DMS79 treated with DMSO at 0.1 percent for 48 hours (cell line): ENCODE data around the gene ZNF407.
A peak's percentile ranks its signal among the peaks of the same experiment; 100 is the strongest.

Source experiments
- DNase-seq: peaks from one replicate; lab custom pipeline; 2025; lab: John Stamatoyannopoulos, UW

ZNF407 gene

DNA sequence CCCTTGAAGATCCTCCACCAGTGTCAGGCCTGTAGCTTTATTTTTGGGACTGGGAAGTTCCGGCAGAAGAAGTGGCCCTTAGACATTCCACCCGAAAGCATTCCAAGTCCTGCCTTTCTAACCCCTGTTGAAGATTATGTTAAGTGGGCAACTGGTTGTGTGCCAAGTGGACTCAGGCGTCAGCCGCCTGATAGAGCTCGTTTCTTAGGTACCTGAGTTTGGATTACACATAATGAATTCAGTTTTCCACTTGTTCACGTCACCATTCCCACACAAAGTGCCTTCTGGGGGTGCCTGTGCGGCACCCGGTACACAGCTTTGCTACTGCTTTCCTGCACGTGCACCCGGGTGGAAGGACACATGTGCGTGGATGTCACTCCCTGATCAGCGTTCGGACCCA is 454.8 kb downstream of the ZNF407 start:
- peak; percentile 79 for DNase-seq

DNA sequence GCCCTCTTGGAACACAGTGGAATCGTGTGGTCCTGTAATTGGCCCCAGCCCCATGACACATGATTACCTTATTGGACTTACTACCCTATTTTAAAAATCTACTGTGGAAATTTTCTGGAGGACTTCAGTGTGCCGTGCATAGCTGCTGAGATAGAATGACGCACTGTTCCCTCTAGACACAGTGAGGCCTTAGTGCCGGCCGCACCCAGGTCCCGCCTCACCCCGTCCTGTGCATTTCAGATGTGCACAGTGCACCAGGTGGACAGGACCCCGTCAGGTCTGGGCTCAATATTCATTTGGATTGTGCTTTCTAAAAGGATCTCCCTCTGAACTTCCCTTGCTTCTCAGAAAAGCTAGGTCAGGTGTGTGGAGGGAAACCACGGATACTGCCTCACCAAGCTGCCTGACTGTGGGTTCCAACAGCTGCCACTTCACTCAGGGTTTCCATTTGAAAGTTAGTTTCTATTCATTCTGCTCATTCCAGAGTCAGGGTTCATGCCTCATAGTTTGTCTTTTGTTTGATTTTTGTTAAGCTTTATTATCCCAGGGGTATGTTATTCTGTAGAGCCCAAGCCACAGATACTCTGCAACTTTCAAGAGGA is 455.5 kb downstream of the ZNF407 start:
- no peak for DNase-seq

- DNase-seq = no peak
Observed at GRCh38 chr18:75054046-75054445, 456.4 kb downstream of the ZNF407 start.

- DNase-seq = no peak
Observed at GRCh38 chr18:75054611-75055010, 456.9 kb downstream of the ZNF407 start.

DNA sequence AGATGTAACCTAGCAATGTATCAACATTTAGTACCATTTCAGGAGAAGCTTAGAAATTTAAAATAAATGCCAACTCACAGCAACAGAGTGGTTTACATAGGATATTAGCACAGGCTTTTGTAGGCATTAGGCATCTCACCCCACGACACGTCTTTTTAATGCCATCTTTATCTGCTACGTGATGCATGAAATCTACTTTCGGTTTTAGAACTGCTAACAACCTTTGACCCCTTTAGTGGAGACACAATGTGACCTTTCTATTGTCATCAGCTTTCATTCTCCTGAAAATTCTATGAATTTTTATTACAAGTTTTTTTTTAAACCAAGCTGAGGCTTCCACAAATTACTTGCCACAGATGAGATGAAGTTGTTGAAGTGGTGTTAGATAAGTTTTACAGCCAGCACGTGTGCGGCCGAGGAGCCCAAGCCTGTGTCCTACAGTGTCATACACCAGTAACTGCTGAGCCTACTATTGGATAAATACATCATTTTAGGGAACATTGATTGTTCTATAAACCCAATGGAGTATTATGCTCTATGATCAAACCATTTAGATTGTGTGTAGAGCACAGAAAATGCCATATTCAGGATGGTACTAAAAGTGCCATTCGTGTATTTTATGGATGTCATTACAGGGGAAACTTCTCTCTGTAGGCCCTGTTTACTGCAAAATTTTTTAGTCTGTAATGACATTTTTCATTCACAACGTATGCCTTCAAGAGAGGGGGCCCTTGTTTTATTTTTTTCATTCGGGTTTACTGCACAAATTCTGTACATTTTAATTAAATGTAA is 459.7 kb downstream of the ZNF407 start:
- no peak for DNase-seq

- DNase-seq = no peak
Observed at GRCh38 chr18:75060185-75060584, 462.5 kb downstream of the ZNF407 start.

DNA sequence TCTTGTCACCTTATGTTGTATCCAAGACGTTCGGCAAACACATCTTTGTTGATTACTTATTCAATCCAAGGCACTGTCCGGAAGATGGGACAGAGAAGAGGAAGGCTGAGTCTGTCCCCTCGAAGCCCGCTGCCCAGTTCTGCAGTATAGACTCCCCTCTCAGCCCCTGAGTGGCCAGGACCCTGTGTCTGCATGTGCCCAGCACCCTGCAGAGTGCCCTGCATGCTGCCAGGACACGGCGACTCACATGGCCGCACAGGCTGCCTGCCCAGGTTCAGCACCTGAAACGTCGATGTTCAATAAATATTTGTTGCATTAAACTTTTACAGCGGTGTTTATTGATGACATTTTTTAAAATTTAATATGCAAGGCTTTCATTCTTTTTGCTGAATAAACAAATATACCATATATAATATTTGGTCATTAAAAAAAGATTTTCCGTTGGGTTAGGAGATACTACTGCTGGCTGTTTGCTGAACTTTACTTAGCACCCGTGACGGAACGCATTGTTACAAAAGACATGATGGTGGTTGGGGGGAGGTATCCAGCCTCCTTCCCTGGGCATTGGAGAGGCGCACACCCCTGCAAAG is 464.7 kb downstream of the ZNF407 start:
- DNase-seq = no peak

GRCh38 chr18:75063196-75063595 is 465.5 kb downstream of the ZNF407 start:
- no peak for DNase-seq

GRCh38 chr18:75063615-75064512 is 466.2 kb downstream of the ZNF407 start:
- DNase-seq = no peak

- no peak for DNase-seq
Observed at GRCh38 chr18:75064513-75064905, 466.8 kb downstream of the ZNF407 start.

GRCh38 chr18:75065251-75066000 is 467.8 kb downstream of the ZNF407 start:
- DNase-seq = peak; percentile 84

- DNase-seq = no peak
Observed at GRCh38 chr18:75066021-75066880, 468.6 kb downstream of the ZNF407 start.

DNA sequence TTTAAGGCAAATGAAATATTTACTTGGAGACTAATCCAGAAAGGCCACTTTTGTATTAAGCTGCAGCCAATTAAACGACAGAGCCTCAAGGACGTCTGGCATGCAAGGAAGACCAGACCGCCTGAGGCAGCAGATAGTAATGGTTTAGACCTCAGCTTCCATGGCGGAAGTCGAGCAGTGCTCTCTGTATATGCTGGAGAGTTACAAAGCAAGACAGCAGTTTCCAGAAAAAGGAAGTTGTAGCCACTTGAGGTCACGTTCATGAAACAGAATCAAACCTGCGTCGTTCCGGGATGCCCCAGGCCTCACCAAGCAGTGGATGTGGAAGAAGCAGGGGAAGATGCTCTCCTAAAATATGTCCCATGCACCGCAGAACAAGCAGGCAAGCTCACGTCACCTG is 469.3 kb downstream of the ZNF407 start:
- DNase-seq = no peak

DNA sequence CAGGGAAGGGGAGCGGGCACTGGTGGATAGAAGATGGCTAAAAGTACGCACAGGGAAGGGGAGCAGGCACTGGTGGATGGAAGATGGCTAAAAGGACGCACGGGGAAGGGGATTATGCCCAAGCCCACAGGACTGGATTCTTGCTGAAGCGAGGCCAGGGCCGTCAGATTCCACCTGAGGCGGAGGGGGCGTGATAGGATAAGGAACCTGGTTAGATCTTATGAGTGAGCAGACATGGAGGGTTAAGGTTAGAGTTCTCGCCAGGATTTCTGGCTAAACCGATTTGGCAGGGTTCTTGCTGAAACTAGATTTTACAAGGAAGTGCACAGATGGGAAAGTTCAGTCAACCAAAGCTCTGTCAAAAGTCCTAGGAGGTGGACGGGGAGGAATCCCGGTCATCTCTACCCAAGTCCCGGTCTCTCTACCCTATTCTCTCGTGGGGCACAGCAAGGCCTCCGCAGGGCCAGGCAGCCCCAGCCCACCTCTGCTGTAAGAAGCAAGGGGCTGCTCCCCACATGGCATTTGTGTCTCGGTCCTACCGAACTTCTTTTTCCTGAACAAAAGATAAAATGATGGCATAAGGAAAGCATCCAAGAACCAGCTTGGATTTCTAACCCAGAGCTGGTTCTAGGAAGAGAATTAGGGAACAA is 470.5 kb downstream of the ZNF407 start:
- DNase-seq = no peak

DNA sequence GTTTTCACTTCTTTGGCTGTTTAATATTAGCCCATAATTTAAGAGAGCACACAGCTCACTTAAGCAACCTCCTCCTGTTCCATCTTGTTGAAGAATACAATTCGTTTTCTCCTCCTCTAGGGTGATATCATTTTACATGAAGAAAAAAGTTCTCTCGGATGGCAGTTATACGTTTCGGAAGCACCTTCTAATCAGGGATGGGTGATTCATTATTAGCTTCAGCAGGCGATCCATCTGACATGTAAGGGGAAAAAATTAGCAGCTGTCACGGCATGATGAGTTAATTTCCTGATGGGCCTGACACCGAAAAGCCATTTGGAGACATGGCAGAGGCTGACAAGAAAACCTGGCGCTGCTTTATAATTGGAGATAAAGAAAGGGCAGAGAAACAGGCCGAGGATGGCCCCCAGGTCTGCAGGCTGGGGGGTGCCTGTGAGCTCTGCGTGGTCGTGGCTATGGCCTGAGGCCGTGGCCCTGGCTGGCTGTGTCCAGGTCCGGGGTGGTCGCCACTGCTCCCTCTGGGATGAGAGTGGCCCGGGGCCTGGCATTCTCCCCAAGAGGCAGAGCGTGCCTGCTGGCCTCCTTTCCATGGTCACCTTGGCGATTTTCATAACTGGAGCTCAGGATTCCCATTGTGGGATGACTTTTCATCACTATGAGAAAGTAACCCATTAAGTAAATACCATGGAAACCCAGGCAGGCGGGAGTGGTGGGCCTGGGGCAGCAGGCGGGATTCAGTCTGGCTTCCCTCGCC is 471.2 kb downstream of the ZNF407 start:
- DNase-seq = no peak

DNA sequence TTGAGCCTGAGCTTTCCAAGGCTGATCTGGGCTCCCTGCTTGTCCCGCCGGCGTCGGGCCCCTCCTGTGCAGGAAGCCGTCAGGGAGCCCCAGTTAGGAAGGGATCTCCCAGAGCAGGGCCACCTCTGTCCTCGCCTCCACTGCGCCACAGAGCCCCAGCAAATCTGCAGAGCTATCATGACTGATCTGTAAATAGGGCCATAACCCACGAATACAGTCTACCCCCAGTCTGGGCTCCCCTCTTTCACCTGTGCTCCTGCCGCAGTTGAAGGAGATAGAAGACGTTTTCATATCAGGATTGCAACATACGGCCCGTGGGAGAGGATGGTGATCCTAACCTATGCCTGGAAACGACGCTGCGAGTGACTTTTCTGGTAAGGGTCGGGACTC is 472.6 kb downstream of the ZNF407 start:
- DNase-seq = no peak

- peak; percentile 15 for DNase-seq
Observed at GRCh38 chr18:75070625-75071483, 473.2 kb downstream of the ZNF407 start.

DNA sequence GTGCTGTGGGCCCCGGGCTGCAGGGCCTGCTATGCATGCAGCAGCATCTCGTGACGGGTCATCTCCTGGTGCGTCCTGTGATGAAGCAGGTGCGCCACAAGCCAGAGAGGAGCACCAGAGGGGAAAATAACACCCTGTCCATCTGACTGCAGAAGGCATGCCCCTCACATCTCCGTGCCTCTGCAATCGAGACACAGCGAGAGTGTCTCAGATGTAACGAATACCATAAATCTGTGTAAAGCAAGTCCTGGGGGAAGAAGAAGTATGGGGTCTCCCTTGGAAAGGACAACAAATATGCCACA is 473.8 kb downstream of the ZNF407 start:
- DNase-seq = no peak
